Stimulated activated CD8-positive, alpha-beta memory T cell treated with anti-CD3 and anti-CD28 coated beads, Interleukin-7, amount 100 ng/mL, for 48 hours (primary cell): ENCODE results near the gene FBH1.
"Not testable (repeated sequence)": the region's sequence is repeated elsewhere in the genome, so short reads cannot be mapped to it uniquely, and the experiment has no call there.

Source experiments
- DNase-seq, 2 donors: peaks; one replicate each; pipeline ENCODE4 v3.0.0-alpha.2; 2020; ENCODE audit warnings: low read depth in 1 of 2; ENCODE audit errors: extremely low read depth in 1 of 2

FBH1 gene

DNA sequence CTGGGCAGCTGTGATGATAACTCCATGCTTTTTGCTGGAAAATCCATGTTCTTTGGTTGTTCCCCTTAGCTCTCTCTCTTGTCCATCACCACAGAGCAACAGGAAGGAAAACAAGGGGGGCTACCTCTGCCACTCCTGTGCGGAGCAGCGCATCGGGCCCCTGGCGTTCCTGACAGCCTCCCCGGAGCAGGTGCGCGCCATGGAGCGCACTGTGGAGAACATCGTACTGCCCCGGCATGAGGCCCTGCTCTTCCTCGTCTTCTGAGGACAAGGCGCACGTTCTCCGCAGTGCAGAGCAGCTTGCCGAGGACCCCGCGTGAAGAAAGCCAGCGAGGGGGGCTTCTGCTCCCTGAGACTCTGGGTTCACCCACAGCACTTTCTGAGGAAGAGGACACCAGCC lies 47.0 kb downstream of the FBH1 start:
- no peak for DNase-seq

DNA sequence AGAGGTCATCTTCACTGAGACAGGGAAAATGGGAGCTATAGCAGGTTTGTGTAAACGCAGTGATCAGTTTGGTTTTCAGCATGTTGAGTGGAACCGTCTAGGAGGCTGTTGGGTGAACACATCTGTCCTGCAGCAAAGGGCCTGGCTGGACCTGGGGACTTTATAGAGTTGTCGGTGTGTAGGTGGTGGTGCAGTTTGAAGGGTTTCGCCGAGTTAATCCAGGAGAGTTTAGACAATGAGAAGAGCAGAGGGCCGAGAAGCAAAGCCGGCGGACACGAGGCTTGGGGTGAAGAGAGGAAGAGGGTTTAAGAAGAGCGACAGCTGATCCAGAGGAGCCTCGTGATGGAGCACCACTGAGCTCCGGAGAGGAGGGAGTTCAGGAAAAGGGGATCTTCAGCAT lies 48.2 kb downstream of the FBH1 start:
- no peak for DNase-seq

DNA sequence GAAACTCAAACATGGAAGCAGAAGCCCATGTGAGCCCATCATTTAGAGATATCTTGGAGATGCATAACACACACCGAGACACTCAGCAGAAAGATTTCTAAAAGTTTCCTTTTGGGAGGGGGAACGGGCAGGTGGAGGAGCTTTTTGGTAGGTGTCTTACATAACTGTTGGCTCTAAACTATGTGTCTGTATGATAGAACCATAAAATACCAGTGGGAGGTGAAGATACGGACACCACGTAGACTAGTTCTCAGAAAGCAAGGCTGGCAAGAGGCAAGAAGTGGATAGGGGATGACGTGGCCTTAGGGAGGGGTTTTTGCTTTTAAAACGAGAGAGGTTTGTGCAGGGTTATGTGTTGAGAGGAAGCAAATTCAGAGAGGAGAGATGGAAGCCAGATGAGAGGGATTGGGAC lies 50.8 kb downstream of the FBH1 start:
- DNase-seq = no peak

DNA sequence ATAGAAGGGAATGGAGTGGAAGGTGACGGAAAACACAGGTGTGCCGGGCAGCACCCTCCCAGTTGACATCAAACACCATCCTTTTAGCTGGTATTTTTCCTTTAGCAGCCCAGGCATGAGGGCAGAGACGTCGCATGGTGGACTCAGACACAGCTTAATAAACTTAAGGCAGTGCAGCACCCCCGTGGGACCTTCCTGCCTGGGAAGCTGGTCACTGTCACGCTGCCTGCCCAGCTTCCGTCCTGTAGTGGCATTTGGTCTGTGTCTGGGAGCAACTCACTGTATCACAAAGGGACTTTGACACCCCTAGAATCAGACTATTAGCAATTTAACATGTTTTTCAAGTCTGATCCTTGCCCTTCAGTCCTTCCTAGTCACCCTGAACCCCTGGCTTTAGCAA lies 51.5 kb downstream of the FBH1 start:
- DNase-seq = no peak

DNA sequence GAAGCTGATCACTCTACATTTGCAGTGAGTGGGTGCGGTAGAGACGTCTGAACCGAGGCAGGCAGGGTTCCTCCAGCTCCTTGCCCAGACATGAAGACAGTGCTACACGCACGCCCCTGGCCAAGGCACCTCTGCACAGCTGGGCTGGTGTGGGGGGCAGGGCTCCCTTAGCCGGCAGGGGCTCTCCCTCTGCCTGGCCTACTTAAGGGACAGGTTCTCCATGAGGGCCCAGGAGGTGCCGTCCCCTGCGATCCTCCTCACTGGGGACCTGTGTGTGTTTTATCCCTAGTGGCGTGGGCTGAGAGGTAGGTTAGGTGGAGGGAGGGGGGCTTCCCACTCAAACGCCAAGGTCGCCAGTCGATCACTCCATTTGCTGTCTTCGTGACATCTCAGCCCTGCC lies 52.0 kb downstream of the FBH1 start:
- no peak for DNase-seq

DNA sequence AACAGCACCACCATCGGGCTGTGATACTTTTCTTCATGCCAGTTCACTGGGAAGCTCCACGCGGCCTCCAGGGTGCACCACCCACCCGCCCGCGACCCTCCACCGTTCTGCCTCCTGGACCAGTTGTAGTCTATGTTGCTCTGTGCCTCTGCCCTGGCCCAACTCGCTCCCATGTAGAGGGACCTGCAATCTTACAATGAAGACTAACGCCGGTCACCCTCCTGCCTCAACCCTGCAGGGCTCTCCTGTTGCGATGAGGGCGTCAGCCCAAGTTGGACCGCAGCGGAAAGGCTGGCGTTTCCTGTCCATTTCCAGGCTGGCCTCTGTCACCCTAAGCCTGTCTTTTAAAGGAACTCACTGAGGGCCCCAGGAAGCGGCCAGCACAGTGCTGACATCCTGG lies 52.4 kb downstream of the FBH1 start:
- no peak for DNase-seq

DNA sequence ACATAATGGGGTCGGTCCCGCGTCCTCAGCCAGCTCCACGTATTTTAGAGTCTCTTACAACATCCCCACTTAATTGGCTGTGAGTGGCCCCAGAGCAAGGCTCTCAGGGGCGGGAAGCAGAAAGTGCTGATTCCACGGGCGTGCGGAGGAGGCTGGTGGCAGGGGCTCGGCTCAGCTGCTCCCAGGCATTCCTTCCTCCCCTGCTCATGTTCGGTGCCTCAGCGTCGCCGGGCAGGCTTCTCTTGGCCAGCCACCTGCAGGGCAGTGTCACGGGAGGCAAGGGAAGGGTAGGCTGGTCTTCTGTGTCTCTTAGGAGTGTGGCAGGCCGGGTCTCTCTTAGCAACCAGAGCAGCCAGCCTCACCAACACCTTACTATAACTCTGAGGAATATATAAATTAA lies 53.5 kb downstream of the FBH1 start:
- DNase-seq = no peak

DNA sequence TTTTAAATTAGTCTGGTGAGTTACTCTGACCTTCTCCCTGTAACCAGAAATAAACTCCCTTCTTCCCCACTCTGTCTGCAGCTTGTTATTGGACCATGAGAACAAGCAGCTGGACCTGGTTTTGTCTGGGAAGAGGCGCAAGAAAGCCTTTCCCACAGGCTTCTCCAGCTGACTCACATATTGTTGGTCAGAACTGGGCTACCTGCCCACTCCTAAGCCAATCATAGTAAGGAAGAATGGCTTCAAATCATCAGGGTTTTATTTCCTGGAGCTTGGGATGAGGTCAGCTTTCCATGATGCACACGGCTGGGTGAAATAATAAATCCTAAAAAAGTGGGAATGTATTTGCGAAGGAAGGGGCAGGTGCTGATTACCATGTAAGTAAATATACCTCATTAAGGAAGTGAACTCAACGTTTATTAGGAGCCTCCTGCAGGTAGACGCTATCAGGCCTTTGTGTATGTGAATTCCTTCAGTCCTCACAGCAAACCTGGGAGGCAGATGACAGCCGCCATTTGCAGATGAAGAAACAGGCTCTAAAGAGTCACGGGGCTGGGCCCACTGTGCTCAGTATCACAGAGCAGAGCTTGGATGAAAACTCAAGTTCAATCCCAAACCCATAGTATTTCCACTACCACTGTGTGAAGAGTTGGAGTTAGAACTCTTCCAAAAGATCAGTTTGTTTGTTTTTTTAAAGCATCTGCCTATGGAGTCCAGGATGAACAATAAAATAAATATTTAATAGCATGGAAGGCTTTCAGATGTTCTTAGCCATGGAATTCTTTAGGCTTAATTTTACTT lies 54.5 kb downstream of the FBH1 start:
- no peak for DNase-seq

DNA sequence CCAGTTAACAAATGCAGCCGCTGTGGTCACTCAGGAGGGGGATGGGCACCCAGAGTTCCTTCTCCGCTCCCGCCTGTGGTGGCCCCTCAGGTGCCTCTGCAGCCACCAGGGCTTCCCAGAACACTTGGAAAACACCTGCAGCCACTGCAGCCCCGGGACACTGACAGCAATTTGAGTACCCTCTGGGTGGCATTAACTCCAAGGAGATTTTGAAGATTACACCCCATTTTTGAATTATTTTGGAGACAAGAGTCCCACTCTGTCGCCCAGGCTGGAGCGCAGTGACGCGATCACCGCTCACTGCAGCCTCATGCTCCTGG lies 55.1 kb downstream of the FBH1 start:
- DNase-seq = no peak

DNA sequence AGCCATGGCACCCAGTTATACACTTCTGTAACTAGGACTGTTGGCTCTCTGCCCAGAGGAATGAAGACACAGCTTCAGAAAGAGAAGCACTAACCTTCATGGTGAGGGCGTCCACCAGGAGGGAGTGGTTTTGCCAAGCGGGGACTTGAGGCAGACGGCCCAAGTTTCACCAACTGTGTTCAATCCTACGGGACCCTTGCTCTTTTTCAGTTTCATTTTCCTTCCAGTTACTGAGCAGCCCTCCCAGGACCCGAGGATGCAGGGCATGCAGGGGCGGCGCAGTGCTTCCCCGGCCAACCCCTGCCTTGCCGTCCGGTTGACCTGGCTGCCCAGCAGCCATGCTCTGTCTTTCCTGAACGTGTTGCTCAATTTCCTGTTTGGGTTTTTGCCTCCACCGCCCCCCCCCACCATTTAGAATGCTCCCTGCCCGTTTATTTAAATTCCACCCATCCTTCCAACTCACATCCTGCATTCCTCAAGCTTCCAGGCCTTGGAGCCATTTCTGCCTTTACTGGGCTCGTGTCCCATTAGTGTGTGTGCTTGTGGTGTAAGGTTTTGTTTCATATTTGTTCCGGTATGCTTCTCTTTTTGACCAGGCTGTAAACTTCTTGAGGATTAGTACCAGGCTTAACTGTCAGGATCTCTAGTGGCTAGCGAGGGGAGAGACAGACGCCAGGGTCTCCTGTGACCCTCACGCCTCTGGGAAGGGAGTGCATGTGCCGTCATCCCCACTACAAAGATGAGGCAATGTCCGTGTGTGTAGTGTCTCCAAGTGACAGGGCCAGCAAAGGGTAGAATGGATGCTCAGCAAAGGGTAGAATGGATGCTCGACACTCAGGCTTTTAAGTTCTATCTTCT lies 55.7 kb downstream of the FBH1 start:
- DNase-seq = no peak

DNA sequence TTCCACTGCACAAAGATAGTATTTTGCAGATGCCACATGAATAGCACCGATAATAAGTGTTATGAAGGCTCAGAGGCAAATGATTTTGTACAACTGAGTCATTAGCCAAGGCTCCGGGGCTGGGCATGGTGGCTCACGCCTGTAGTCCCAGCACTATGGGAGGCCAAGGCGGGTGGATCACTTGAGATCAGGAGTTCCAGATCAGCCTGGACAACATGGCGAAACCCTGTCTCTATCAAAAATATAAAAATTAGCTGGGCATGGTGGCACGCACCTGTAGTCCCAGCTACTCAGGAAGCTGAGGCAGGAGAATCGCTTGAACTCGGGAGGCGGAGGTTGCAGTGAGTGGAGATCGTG lies 56.4 kb downstream of the FBH1 start:
- DNase-seq = not testable (repeated sequence)

DNA sequence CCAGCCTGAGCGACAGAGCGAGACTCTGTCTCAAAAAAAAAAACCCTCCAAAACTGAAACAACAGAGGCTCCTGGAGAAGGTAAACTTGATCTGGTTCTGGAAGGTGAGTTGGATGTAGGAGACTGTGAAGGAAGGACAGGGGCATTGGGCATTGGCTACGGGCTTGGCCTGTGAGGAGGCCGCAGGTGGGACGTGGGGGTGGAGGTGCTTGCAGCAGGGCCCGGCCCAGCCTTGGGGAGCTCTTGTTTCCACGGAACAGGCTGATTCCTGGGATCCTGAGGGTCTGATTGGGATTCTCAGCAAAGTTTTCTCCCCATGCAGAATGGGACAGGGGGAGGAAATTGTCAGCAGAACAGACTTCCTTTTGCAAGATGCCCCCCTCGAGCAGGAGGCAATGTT lies 56.7 kb downstream of the FBH1 start:
- no peak for DNase-seq

DNA sequence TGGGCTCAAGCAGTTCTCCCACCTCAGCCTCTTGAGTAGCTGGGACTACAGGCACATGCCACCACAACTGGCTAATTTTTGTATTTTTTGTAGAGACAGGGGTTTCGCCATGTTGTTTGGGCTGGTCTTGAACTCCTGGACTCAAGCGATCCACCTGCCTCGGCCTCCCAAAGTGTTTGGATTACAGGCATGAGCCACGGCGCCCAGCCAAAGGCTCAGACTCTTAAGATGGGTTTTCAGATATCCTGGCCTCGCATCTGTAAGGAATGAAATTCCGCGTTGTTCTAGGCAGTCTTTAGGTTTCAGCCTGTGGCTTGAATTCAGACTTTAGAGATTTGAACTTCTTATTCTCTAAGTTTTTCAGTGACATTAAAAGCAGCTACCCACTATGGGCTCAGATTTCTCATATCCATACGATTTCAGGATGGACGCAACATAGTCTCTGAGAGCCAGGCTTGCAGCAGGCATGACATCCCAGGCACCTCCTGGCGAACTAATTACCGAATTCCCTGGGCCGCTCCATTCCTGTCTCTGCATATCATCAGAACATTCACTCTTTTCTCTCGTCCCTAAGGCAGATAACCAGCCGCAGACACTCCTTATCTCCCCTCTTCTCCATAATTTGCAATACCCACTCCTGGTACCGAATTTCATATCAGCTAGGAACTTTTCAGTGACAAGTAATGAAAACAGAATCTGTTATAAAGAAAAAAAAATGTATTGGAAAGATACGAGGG lies 57.6 kb downstream of the FBH1 start:
- DNase-seq = no peak

DNA sequence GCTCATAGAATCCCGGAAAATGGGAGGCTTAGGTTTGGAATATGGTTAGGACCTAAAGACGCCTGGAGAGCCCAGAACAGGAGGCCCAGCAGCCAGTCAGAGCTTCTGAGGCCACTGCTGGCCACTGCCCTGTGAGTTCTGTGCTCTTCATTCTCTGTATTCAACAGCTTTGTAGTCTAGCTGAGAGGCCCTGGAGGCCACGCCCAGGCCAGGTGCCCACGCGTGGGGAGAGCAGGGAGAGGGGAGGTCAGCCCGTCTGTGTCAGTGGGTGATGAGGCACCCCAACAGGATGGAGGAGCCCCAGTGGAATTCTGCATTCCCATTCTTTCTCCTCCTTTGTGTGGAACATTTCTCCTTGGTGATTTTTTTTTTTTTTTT lies 58.2 kb downstream of the FBH1 start:
- DNase-seq = no peak

DNA sequence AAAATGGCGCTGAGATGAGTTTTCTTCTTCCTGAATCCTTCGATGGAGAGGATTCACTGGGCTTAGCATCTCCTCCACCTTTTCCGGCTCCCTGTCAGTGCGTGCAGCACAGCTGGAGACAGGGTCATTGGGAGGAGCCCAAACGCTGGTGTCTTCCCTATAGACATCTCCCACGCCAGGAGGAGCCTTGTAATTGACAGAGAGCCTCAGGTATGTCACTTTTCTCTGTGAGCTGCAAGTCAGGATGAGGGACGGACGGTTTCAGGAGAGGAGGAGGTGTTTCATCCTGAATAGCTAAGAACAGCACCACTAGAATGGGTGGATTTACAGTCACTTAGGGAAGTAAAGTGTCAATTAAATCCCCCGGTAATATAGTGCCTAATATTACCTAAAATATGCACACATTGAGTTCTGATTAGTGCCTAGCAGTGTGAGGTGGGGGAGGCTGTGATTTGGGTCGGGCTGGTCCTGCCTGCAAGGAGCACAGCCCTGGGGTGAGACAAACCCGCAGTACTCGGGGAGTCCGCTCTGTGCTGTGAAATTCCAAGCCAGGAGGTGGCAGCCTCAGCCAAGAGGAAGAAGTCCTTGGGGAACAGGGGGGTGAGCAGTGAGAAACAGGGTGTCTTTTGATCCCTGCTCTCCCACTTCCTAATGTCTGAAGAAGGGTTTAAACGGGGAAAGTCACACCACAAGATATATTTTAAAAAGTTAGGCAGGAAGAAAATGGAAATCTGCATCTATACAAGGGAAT lies 59.1 kb downstream of the FBH1 start:
- DNase-seq = peak in 1 of 2 donors; percentile 14

DNA sequence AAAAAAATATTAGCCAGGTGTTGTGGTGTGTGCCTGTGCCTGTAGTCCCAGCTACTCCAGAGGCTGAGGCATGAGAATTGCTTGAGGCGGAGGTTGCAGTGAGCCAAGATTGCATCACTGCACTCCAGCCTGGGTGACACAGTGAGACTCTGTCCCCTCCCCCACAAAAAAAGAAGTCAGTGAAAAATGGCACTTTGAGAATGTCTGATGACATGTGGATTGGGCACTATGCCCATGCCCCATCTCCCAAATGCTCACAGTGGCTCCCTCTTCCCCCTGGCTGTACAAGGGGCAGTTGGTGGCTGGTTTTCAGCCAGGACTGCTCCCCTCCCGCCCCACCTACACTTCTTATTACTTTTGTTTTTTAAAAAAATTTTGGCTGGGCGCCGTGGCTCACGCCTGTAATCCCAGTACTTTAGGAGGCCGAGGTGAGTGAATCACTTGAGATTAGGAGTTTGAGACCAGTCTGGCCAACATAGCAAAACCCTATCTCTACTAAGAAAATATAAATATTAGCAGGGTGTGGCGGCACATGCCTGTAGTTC lies 61.2 kb downstream of the FBH1 start:
- no peak for DNase-seq

DNA sequence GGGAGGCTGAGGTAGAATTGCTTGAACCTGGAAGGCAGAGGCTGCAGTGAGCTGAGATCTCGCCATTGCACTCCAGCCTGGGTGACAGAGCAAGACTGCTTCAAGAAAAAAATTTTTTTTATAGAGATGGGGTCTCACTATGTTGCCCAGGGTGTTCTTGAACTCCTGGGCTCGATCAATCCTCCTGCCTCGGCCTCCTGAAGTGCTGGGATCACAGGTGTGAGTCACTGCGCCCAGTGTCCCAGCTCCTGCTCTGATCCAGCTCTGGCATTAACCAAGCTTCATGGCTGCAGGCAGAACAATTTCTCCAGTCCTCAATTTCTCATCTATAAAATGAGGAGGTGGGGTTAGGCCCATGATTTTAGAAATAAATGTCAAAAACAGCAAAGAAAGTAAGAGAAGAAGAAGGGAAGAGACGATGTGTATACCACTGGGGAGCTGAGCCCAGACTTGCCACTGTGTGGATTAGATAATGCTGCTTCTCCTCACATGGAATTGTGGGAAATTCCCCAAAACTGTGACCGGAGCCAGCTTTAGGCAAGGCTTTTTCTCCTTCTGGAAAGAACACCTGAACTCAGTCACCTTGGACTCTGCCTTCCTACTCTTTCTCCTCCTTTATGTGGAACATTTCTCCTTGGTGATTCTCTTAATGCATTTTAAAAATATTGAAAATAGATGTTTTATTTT lies 61.8 kb downstream of the FBH1 start:
- DNase-seq = no peak

DNA sequence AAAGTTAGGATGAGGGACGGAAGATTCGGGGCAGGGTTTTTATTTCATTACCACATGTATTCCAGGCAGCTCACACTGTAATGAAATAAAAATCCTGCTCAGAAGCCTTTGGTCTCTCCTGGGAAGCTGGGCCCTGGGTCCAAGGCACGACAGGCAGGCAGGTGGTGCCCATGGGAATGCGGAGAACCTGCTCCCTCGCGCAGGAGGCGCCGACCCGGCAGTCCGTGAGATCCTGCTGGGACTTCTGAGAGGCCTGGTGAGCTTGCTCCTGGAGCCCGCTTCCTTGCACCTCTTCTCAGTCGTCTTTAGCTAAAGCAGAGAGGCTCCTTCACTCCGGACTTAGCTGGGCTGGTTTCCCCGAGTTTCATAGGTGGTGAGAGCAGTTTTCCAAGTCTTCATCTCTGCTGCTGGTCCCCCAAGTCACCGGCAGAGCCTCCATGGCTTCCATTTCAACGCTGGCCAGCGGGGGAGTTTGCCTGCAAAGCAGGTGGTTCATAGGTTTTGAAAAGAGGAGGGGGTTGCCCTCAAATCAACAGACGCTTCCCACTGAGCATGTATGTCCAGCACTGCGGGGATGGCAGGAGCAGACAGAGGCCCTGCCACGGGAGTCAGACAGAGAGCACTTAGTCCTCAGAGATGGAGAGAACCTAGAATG lies 62.8 kb downstream of the FBH1 start:
- no peak for DNase-seq

DNA sequence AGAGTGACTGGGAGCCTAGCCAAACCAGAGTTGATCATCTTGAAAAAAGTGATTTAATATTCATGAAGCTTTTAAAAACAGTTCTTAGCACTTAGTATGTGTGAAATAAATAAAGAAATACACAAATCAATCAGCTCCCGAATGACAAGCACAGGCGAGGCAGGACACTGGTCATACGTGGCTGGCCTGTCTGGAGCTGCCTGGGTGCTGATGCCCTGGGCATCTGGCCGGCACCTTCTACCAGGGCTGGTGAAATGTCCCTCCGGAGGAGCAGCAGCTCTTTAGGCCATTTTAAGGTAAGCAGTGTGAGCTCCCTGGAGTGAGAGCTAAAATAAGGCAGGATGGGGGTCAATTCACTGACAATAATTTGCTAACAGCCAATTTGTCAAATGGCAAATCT lies 63.6 kb downstream of the FBH1 start:
- DNase-seq = no peak
